Stimulated activated CD4-positive, alpha-beta T cell treated with anti-CD3 and anti-CD28 coated beads, Interleukin-2, amount 100 ng/mL, for 24 hours (primary cell): ENCODE data around the gene CHTF18.

Experiments
- DNase-seq, 2 donors: peaks; one replicate each; pipeline ENCODE4 v3.0.0-alpha.2; 2020

Gene CHTF18

DNA sequence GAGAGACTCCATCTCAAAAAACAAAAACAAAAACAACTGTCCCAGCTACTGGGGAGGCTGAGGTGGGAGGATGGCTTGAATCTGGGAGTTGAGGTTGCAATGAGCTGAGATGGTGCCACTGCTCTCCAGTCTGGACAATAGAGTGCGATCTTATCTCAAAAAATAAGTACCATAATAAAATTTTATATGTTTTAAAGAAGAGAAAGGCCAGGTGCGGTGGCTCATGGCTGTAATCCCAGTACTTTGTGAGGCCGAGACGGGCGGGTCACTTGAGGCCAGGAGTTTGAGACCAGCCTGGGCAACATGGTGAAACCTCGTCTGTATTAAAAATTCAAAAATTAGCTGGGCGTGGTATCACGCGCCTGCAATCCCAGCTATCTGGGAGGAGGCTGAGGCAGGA is 11.6 kb upstream of the CHTF18 start:
- no peak for DNase-seq

DNA sequence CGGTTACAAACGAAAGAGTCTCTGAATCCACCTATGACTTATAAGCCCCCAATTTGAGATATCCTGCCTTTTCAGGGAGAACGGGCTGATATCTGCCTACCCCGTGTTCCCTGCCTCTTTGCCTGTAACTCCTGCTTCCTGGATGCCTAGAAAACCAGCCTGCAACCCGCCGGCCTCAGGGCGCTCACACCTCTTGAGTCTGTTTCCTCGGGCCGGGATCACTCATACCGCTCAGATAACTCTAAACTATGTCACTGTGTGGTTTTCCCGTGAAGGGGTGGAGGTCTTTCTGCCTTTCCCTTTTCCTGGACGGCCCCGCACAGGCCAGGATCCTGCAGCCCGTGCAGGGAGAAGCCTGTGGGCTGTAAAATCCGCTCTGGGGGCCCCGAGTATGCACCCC is 10.6 kb upstream of the CHTF18 start:
- no peak for DNase-seq

DNA sequence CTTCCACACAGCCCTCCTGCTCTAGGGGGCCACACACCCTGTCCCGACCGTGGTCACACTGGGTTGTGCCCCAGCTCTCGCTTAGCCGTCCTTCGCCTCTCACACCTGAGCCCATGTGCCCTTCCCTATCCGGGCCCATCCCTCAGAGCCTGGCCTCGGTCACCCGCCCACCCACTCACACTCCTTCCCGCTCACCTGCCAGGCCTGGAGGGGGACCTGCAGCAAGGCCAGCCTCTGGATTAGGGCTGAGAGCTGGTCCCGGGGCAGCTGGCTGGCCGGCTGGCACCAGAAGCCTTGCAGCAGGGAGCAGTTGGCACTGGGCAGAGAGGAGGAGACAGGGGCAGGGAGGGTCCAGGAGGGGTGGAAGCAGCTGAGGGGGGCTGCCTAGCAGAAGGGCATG is 10.0 kb upstream of the CHTF18 start:
- no peak for DNase-seq

DNA sequence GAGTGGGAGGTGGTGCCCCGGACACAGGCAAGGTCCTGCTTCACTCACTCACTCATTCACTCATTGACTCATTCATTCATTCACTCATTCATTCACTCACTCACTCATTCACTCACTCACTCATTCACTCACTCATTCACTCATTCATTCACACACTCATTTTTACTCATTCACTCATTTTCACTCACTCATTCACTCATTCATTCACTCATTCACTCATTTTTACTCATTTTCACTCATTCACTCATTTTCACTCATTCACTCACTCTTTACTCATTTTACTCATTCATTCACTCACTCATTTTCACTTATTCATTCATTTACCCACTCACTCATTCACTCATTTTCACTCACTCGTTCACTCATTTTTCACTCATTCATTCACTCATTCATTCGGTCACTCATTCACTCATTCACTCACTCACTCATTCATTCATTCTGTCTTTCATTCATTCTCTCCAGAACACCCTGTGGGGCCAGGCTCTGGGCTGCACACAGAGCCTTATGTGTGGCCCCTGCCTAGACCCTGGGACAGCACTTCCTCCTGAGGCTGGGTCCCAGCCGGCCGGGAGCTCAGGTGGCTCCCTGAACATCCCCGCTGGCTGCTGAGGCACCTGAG is 9.4 kb upstream of the CHTF18 start:
- DNase-seq = no peak

DNA sequence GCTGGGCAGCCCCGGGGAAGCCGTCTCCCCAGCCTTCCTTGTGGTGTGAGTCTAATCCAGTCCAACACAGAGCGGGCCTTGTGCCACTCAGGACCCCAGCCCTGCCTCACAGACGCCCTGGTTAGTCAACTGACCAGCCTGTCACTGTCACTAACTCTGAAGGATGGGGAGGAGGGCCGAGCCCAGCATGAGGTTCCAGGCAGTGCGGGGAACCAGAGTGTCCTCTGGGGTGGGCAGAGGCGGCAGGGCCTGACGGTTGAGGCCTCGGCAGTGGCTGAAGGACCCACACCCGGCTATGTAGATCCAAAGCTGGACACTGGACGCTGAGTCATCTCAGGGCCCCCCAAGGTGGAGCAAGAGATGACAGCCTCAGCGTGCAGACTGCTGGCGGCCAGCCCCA is 8.9 kb upstream of the CHTF18 start:
- DNase-seq = no peak

DNA sequence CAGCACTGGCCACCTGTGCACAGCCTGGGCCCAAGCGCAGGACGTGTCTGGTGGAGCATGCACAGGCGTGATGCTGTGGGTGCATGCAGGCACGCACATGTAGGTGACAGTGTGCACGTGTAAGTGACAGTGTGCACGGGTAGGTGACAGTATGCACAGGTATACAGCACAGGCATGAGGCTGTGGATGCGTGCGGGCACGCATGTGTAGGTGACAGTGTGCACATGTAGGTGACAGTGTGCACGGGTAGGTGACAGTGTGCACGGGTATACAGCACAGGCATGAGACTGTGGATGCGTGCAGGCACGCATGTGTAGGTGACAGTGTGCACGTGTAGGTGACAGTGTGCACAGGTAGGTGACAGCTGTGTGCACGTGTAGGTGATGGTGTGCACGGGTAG is 8.1 kb upstream of the CHTF18 start:
- DNase-seq = no peak

DNA sequence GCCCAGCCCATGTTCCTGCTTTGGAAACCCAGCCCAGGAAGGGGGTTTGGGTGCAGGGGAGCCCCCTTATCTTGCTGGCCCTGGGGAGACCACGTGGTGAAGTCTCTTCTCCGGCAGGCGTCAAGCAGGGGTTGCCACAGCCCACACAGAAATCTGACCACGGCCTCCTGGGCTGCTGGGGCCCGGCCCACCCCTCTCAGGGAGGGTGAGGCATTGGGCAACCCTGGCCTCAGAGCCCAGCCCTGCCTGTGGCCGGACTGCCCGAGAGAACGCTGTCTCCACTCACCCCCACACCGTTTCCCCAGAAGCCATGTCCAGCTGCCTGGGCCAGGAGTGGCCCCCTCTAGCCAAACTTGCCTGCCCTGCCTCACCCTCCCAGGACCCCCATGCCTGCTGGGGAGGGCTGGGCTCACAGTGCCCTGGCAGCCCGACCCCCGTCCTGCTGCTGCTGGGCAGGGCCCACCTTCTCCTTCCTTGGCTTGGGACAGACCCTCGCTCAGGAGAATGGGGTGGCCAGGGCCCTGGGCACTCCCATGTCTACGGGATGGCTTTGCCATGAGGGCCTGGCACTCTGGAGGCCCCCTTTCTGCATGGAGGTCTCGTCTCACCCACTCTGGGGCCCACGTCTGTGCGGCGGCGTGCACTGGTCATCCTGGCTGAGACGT is 6.9 kb upstream of the CHTF18 start:
- no peak for DNase-seq

DNA sequence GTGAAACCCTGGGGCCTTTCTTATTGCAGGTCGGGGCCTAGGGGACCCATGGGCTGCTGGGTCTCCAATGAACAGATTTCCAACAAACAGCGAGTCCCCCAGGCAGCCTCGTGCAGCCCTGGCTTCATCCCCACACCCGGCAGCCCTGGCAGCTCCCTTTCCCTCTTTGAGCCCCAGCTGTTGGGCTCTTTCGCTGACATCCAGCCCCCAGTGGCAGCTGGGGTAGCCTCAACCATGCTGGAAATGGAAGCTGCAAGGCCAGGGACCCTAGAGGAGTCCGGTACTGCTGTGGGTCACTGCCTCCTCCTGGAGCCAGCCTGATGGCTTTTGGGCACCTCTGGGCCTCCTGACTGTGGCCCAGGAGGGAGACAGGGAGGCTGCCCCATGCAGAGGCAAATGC is 6.2 kb upstream of the CHTF18 start:
- no peak for DNase-seq

DNA sequence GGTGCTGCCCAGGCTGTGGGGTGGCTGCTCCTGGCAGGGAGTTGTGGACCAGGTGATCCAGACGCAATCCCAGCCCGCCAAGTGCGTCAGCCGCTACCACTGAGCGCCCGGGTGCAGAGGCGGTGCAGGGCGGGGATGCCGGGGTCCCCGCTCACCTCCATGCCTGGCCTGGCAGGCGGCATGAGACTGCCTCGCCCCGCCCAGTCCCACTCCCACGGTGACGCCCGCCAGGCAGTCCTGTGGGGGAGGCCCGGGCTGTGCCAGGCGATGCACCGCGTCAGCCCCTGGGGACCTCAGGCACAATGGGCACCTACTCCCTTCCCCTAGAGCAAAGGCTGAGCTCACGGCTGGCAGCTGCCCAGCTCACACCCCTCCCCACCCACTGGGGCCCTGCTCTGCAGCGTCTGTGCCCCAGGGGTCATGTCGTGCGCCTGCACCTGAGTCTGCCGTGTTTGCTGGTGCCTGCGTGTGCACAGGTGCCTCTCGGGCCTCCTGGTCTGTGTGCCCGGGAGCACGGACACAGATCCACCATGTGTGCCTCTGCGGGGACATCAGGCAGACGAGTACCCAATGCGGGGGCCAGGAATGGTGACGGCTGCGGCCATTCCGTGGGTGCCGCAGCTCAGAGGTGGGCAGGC is 5.5 kb upstream of the CHTF18 start:
- DNase-seq = no peak

DNA sequence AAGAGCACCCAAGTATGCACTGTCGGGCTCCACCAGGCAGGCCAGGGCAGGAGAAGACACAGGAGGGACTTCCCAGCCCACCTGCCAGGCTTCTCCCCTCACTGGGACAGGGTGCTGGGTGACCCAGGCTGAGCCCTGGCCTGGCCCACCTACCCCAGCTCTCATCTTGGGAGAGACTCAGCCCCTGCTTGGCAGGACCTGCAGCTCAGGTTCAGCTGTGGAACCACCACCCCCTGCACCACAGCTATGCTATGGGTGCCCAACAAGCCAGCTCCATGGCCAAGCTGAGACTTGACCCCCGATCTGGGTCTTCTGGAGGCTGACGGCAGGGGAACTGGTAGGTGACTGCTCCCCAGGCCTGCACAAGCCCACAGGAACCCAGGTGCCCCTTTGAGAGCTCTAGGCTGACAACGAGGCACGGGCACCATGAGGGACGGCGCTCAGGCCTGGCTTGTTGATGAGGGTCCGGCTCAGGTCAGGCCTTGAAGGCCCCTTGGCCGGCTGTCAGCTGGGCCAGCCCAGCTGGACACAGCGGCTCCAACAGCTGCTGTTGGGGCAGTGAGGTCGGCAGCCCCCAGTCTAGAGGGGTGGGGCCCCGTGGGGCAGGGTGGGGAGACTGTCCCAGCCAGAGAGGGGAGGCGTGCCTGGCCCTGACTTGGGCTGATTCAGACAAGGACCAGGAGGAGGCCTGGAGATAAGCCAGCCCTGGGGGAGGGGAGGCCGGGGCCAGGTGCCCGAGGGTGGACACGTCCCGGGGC is 4.8 kb upstream of the CHTF18 start:
- peak in 1 of 2 donors; percentile 29 for DNase-seq

DNA sequence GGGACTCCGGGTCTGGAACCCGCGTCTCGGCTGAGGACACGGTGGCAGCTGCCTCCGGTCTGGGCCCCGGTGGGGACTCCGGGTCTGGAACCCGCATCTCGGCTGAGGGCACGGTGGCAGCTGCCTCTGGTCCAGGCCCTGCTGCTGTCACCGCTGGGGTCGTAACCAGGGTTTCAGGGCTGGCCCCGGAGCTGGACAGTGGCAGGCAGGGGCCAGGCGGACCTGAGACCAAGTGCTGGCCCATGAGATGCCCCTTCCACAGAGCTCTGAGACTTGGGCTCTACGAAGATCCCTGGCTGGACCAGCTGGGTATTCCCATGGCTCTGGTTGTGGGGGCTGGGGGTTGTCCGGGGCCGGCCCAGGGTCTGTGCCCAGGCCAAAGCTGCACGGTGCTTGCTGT is 4.0 kb upstream of the CHTF18 start:
- DNase-seq = no peak

DNA sequence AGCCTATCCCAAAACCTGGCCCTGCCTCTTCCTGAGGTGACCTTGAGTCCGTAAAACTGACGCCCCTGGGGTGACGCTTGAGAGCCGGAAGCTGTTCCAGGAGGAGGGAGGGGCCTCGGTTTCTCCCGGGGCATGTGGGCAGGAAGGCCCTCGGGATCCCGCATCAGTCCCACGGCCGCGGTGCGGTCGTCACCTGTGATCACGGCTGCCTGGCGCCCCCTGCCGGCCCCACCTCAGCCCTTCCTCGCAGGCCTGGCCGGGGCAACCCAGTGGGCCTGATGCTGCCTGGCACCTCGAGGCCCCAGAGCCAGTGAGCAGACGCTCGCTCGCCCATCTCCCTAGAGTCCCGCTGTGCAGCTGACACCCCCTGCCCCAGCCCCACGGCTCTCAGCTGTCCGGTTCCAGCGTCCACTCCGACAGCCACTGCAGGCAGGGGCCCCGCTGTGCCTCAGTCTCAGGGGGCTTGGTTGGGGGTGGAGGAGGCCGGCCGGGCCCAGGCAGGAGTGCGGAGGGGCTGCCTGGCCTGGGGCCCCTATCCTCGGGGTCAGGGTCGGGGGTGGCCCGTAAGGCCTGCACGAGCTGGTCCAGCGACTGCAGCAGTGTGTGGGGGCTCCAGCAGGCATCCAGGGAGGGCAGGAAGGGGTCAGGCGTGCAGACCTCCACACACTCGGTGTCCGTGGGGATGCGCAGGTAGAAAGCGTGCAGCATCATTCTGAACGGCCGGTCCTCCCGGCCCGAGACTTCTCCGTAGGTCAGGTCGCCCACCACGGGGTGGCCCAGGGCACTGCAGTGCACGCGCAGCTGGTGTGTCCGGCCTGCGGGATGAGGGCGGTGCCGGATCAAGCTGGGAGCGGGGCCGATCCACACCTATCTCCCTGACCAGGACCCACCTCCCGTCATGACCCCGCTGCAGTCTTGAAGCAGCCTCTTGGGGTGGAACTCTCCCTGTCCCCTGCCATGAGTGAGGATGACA is 2.6 kb upstream of the CHTF18 start:
- peak; percentile 83 to 86 for DNase-seq

DNA sequence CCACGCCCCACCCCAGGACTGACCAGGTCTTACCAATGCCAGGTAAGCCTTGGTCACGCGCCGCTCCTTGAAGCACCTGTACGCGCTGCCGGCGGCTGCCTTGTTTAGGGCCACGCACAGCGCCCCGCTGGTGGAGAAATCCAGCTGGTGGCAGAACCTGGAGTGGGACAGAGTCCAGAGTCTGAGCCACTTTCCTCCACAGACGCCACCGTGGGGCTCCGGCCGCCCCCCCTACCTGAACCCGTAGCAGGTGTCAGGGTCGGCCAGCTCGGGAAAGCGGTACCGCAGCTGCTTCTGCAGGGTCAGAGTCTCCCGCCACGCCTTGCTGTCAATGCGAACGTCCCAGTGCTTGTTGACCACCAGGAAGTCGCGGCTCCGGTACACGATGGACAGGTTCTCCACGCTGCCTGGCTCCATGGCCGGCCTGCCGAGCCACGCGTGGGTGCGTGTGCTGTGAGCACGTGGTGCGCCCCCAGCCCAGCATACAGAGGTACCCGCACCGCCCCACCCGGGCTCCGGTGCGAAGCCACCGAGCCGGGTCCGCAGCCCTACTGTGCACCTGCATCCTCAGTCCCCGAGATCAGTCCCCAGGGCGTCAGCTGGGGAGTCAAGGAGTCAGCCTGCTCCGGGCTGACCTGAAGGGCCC is 976 bp upstream of the CHTF18 start:
- no peak for DNase-seq

DNA sequence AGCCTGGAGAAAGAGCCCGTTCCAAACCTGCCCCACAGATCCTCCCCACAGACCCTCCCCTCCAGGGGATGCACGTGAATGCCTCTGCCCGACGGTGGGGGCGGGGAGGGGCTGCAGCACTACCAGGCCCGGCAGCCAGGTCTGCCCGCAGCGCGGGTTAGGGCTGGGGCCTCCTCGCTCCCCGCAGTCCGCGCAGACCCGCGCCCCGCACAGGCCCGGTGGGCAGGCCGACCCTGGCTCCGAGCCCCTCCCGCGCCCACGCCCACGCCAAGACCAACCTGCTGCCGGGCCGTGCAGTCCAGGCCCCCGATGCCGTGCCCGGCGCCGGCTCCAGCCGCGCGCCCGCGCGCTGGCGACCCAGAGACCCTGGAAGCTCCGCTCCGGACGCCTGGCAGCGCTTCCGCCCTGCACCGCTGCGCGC is 432 bp upstream of the CHTF18 start, which contains the start of gene RPUSD1:
Gene RPUSD1 (minus strand): TSS at position 404 of the 421 bp plus-strand sequence. CDS start 644 bp downstream, outside the sequence.
- DNase-seq = peak in 1 of 2 donors; percentile 29

DNA sequence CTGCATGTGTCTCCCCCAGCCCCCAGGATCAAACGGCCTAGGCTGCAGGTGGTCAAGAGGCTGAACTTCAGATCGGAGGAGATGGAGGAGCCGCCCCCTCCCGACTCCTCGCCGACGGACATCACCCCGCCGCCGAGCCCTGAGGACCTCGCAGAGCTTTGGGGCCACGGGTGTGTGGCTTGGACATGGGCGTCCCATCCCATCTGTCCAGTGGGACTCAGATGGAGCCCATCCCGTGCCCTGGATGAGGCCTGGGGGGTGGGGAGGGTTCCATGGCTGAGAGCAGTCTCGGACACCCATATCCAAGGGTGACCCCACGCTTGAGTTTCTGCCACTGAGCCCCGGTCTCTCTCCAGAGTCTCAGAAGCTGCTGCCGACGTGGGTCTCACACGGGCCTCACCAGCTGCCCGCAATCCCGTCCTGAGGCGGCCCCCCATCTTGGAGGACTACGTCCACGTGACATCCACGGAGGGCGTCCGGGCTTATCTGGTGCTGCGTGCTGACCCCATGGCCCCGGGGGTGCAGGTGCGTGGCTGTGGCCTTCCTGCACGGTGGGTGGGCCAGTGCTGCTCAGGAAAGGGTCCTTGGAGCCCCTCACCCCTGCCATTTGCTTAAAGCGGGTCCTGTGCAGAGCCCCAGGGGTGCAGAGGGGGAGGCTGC is 901 bp downstream of the CHTF18 start:
- no peak for DNase-seq

DNA sequence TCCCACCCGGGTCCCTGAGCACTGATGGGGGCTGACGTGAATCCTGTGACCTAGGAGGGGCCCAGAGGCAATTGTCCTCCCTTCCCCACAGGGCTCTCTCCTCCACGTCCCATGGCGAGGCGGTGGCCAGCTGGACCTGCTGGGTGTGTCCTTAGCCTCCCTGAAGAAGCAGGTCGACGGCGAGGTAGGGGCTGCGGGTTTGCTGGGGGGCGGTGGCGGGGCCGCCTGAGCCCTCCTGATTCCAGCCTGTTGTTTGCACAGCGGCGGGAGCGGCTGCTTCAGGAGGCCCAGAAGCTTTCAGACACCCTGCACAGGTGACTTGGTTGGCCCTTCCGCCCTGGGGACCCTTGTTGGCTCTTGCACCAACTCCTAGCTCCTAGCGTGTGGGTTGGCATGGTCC is 1.7 kb downstream of the CHTF18 start:
- DNase-seq = no peak

DNA sequence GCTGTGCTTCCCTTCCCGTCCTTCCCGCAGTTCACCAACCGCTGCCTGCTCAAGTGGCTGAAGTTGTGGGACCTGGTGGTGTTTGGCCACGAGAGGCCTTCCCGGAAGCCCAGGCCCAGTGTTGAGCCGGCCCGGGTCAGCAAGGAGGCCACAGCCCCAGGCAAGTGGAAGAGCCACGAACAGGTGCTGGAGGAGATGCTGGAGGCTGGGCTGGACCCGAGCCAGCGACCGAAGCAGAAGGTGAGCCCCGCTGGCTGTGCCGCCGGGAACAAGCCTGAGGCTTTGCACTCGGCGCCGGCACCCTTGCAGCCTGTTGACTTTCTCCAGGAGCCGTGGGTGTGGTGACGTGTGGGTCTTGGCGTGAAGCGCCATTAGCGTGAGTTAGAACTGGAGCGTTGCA is 2.7 kb downstream of the CHTF18 start:
- no peak for DNase-seq

DNA sequence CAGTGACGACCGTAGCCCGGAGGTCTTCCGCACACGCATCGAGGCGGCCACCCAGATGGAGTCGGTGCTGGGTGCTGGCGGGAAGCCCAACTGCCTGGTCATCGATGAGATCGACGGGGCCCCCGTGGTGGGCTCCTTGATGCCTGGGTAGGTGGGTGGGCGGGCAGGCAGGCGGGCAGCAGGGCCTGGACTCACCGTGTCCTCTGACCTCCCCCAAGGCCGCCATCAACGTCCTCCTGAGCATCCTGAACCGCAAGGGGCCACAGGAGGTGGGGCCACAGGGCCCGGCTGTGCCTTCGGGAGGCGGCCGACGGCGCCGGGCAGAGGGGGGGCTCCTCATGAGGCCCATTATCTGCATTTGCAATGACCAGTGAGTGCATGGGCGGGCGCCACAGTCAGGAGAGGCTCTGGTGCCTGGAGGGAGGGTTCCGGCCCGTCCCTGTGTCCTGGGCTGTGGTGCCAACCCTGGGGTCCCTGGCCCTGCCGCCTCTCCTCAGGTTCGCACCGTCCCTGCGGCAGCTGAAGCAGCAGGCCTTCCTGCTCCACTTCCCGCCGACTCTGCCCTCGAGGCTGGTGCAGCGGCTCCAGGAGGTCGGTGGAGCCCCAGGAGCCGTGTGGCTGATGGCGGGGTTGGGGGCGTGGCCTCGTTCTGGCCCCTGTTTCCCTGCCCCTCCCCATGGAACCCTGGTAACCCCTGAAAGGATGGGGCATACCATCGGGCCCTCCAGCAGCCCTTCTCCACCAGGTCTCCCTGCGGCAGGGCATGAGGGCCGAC is 4.0 kb downstream of the CHTF18 start:
- no peak for DNase-seq

DNA sequence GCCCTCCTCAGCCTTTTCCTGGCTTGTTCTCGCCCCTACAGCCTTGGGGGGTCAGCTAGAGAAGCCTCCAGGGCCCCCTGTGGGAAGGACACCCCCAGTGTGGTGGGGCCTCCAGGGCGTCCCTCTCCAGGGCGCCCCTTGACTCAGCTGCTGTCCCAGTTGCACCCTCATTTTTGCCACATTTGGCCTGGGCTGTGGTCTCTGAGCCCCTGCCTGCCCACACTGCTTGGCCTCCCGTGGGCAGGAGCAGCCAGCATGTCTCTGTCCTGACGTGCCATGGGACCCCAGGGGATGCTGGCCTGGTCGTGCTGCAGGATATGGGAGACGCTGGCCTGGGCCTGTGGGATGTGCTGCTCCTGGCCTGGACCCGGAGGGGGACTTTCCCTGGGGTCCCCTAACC is 5.0 kb downstream of the CHTF18 start:
- DNase-seq = no peak

DNA sequence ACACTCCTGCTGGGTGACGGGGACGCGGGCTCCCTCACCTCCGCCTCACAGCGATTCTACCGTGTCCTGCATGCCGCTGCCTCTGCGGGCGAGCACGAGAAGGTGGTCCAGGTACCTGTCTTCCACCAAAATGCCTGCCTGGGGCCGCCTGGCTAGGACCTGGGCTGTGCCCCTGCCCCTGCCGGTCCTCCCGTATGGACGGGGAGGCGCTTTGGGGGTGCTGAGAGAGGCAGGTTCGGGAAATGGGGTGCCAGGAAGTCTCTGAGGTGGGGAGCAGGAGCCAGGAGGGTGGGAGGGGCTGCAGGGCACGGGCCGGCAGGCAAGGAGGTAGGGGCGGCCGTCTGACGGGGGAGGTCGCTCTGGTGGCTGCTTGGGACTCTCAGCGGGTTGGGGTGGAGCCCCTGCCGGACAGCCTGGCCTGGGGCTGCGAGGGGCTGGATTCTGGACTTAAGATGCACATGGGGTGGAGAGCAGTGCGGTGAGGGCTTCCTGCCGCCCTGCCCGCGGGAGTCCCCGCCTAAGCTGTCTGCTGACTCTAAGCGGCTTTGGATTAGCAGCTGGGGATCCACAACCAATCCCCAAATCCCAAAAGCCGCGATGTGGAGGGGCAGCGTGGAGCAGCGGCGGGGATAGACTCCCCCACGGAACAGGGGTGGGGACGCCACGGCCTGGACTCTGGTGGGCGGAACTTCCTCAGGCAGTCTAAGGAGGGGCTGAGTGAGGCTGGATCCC is 5.8 kb downstream of the CHTF18 start:
- DNase-seq = no peak
